ENCODE data around the gene MTRF1L. TPM values are rescaled to one million over a fixed set of nuclear protein-coding genes. Genes with fewer than 3 reads are reported as not detected.
"Not testable (repeated sequence)": the region's sequence is repeated elsewhere in the genome, so short reads cannot be mapped to it uniquely, and the experiment has no call there.

Gene MTRF1L
- total and polyA plus RNA-seq, 3 experiments from 2014 or later, result 8.2 to 17.4 (median 15.3) TPM

- CTCF ChIA-PET, result no interaction called here
- no peak for DNase-seq
- Mint-ChIP-seq H3K4me3 (no peak overlapping the region), H3K4me1 (no peaks in the 10 kb centered on the region), H3K27ac (no peak overlapping the region), H3K36me3 (peaks cover 0 to 1% (median 0%) of the 10 kb centered on the region in 3 donors), H3K9me3 (no peaks in the 10 kb centered on the region), H3K27me3 (peaks cover 14 to 54% of the 10 kb centered on the region in 2 donors)
- POLR2A ChIA-PET, result no interaction called here
- Histone ChIP-seq H3K36me3 (ENCODE audit: insufficient read depth, low read length) (no peaks in the 10 kb centered on the region), H3K4me3 (ENCODE audit: low read length) (no peak overlapping the region), H3K4me1 (ENCODE audit: insufficient read depth, low read length) (no peaks in the 10 kb centered on the region), H3K27ac (ENCODE audit: low read depth, low read length) (no peak overlapping the region), H3K27me3 (ENCODE audit: insufficient read depth, low read length, poor library complexity, severe bottlenecking) (no peaks in the 10 kb centered on the region), H3K9me3 (ENCODE audit: low read length) (no peaks in the 10 kb centered on the region)
Observed at GRCh38 chr6:153018355-153018754, 15.8 kb upstream of the MTRF1L start.

DNA sequence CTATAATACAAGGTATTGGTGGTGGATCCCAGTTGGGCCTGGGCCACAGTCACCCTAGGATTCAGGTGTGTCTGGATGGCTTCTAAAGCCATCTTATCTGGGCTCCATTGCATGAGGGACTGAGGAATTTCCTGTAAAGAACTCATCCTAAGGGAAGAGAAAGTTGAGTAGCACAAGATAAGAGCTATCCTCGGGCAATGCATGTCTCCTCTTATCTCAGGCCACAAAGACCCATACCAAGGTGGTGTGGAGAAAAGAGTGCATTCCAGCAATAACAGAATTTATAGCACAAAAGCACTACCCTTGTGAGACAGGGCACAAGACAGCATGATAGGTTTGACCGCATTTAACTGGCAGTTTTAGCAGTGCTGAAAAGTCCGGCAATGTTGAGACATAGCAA, 14.3 kb upstream of the MTRF1L start:
- DNase-seq, result no peak
- H3K4me1 Mint-ChIP-seq, result no peaks in the 10 kb centered on the region
- peaks cover 15 to 57% of the 10 kb centered on the region in 2 donors for H3K27me3 Mint-ChIP-seq
- Histone ChIP-seq H3K27ac (ENCODE audit: low read depth, low read length) (no peak overlapping the region), H3K27me3 (ENCODE audit: insufficient read depth, low read length, poor library complexity, severe bottlenecking) (peaks cover 3% of the 10 kb centered on the region), H3K36me3 (ENCODE audit: insufficient read depth, low read length) (no peaks in the 10 kb centered on the region), H3K4me3 (ENCODE audit: low read length) (no peak overlapping the region), H3K9me3 (ENCODE audit: low read length) (no peaks in the 10 kb centered on the region), H3K4me1 (ENCODE audit: insufficient read depth, low read length) (no peaks in the 10 kb centered on the region)
- H3K36me3 Mint-ChIP-seq, result peaks cover 0 to 1% (median 0%) of the 10 kb centered on the region in 3 donors
- CTCF ChIA-PET, result no interaction called here
- H3K9me3 Mint-ChIP-seq, result no peaks in the 10 kb centered on the region
- H3K4me3 Mint-ChIP-seq, result no peak overlapping the region
- POLR2A ChIA-PET, result no interaction called here
- no peak overlapping the region for H3K27ac Mint-ChIP-seq

DNA sequence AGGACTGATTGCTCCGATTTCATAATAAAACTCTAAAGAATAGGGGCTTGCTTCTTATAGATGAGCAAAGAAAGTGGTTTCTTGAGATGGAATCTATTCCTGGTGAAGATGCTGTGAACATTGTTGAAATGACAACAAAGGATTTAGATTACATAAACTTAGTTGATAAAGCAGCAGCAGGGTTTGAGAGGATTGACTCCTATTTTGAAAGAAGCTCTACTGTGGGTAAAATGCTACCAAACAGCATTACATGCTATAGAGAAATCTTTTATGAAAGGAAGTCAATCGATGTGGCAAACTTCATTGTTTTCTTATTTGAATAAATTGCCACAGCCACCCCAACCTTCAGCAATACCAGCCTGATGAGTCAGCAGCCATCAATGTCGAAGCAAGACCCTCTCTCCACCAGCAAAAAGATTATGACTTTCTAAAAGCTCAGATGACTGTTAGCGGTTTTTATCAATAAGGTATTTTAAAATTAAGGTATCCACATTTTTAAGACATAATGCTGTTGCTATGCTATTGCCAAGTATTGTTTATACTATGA, 12.7 kb upstream of the MTRF1L start:
- H3K9me3 Mint-ChIP-seq, result no peaks in the 10 kb centered on the region
- no peaks in the 10 kb centered on the region for H3K36me3 ChIP-seq (ENCODE audit: insufficient read depth, low read length)
- no peak overlapping the region for H3K4me3 Mint-ChIP-seq
- no peak overlapping the region for H3K27ac Mint-ChIP-seq
- no peak overlapping the region for H3K4me3 ChIP-seq (ENCODE audit: low read length)
- POLR2A ChIA-PET, result no interaction called here
- H3K4me1 Mint-ChIP-seq, result no peaks in the 10 kb centered on the region
- no peaks in the 10 kb centered on the region for H3K4me1 ChIP-seq (ENCODE audit: insufficient read depth, low read length)
- peaks cover 0 to 1% (median 0%) of the 10 kb centered on the region in 3 donors for H3K36me3 Mint-ChIP-seq
- H3K27me3 Mint-ChIP-seq, result peaks cover 15 to 50% of the 10 kb centered on the region in 2 donors
- H3K27me3 ChIP-seq (ENCODE audit: insufficient read depth, low read length, poor library complexity, severe bottlenecking), result peaks cover 3% of the 10 kb centered on the region
- H3K27ac ChIP-seq (ENCODE audit: low read depth, low read length), result no peak overlapping the region
- no peak for DNase-seq
- CTCF ChIA-PET, result no interaction called here
- H3K9me3 ChIP-seq (ENCODE audit: low read length), result no peaks in the 10 kb centered on the region

- H3K27ac ChIP-seq (ENCODE audit: low read depth, low read length), result no peak overlapping the region
- H3K27ac Mint-ChIP-seq, result peak overlapping the region in 1 of 8 donors; percentile 18
- ChIA-PET CTCF (no interaction called here), POLR2A (no interaction called here)
- no peaks in the 10 kb centered on the region for H3K36me3 ChIP-seq (ENCODE audit: insufficient read depth, low read length)
- peaks cover 11 to 37% of the 10 kb centered on the region in 2 donors for H3K27me3 Mint-ChIP-seq
- no peaks in the 10 kb centered on the region for H3K4me1 ChIP-seq (ENCODE audit: insufficient read depth, low read length)
- H3K9me3 Mint-ChIP-seq, result no peaks in the 10 kb centered on the region
- H3K4me3 ChIP-seq (ENCODE audit: low read length), result no peak overlapping the region
- peaks cover 3% of the 10 kb centered on the region for H3K27me3 ChIP-seq (ENCODE audit: insufficient read depth, low read length, poor library complexity, severe bottlenecking)
- no peaks in the 10 kb centered on the region for H3K4me1 Mint-ChIP-seq
- no peak overlapping the region for H3K4me3 Mint-ChIP-seq
- no peaks in the 10 kb centered on the region for H3K9me3 ChIP-seq (ENCODE audit: low read length)
- peaks cover 0 to 1% (median 0%) of the 10 kb centered on the region in 3 donors for H3K36me3 Mint-ChIP-seq
- no peak for DNase-seq
Observed at GRCh38 chr6:153013438-153013837, 10.9 kb upstream of the MTRF1L start.

DNA sequence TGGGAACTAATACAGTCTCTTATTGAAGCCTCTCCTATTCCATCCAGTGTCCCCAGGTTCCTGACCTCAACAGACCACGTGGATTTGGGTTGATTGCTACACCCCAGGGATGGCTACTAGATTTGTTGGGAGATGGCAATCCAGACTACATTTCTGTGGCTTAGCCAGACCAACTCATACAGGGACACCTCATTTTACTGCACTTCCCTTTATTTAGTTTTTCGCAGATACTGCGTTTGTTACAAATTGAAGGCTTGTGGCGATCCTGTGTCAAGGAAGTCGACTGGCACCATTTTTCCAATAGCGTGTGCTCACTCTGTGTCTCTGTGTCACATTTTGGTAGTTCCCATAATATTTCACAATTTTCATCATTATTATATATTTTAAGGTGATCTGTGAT, 10.3 kb upstream of the MTRF1L start:
- no peak for DNase-seq
- H3K27ac ChIP-seq (ENCODE audit: low read depth, low read length), result no peak overlapping the region
- Mint-ChIP-seq H3K4me3 (no peak overlapping the region), H3K27me3 (peaks cover 11 to 31% of the 10 kb centered on the region in 2 donors), H3K9me3 (no peaks in the 10 kb centered on the region), H3K27ac (no peak overlapping the region), H3K4me1 (no peaks in the 10 kb centered on the region), H3K36me3 (no peaks in the 10 kb centered on the region)
- no peaks in the 10 kb centered on the region for H3K9me3 ChIP-seq (ENCODE audit: low read length)
- POLR2A ChIA-PET, result no interaction called here
- no peaks in the 10 kb centered on the region for H3K4me1 ChIP-seq (ENCODE audit: insufficient read depth, low read length)
- no peaks in the 10 kb centered on the region for H3K36me3 ChIP-seq (ENCODE audit: insufficient read depth, low read length)
- H3K27me3 ChIP-seq (ENCODE audit: insufficient read depth, low read length, poor library complexity, severe bottlenecking), result peaks cover 3% of the 10 kb centered on the region
- CTCF ChIA-PET, result no interaction called here
- H3K4me3 ChIP-seq (ENCODE audit: low read length), result no peak overlapping the region

DNA sequence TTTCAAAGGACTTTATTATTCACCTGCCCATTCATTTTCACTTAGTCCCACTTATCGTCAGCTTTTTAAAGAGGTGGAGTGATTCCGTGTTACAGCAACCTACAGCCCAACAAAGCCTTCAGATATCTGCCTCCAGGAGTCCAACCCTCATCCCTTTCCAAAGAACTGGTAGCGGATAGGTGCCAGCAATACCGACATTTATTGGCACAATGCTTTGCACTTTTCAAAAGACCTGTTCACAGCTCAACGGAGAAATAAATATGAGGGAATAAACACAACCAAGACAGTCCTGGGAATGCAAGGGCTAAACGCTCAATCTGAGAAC, 819 bp upstream of the MTRF1L start:
- CTCF ChIA-PET, result interaction anchor here (1.0 kb wide), 1 partner anchor 18 kb away, joined by 4 read pairs; no protein-coding TSS in a partner anchor
- POLR2A ChIA-PET, result no interaction called here
- H3K27ac ChIP-seq (ENCODE audit: low read depth, low read length), result peak overlapping the region; percentile 73

GRCh38 chr6:153001767-153002612, 519 bp downstream of the MTRF1L start:
- no peaks in the 10 kb centered on the region for H3K36me3 ChIP-seq (ENCODE audit: insufficient read depth, low read length)
- ChIA-PET POLR2A (interaction anchor here (1.5 kb wide), 1 partner anchor 19 kb away, joined by 6 read pairs; the partner anchor contains the start of gene FBXO5), CTCF (no interaction called here)
- H3K27ac Mint-ChIP-seq, result peak overlapping the region; percentile 62 to 93 (median 88)
- H3K4me1 ChIP-seq (ENCODE audit: insufficient read depth, low read length), result peaks cover 34% of the 10 kb centered on the region
- peaks cover 5 to 32% (median 11%) of the 10 kb centered on the region in 3 donors for H3K36me3 Mint-ChIP-seq
- DNase-seq, result peak in 1 of 5 donors; percentile 0
- H3K4me3 Mint-ChIP-seq, result peak overlapping the region; percentile 95 to 99 (median 98)
- no peaks in the 10 kb centered on the region for H3K9me3 ChIP-seq (ENCODE audit: low read length)
- H3K9me3 Mint-ChIP-seq, result no peaks in the 10 kb centered on the region
- H3K4me3 ChIP-seq (ENCODE audit: low read length), result peak overlapping the region; percentile 79
- no peaks in the 10 kb centered on the region for H3K27me3 ChIP-seq (ENCODE audit: insufficient read depth, low read length, poor library complexity, severe bottlenecking)
- peak overlapping the region; percentile 73 for H3K27ac ChIP-seq (ENCODE audit: low read depth, low read length)
- peaks cover 46 to 66% (median 60%) of the 10 kb centered on the region in 3 donors for H3K4me1 Mint-ChIP-seq
- no peaks in the 10 kb centered on the region for H3K27me3 Mint-ChIP-seq

More for the DNA sequence above, 819 bp upstream of the MTRF1L start:
- Mint-ChIP-seq H3K36me3 (peaks cover 5 to 23% (median 6%) of the 10 kb centered on the region in 3 donors), H3K27me3 (no peaks in the 10 kb centered on the region), H3K9me3 (no peaks in the 10 kb centered on the region), H3K4me3 (peak overlapping the region; percentile 95 to 99 (median 98)), H3K4me1 (peaks cover 40 to 56% (median 54%) of the 10 kb centered on the region in 3 donors), H3K27ac (peak overlapping the region; percentile 85 to 98 (median 95))
- no peak for DNase-seq
- Histone ChIP-seq H3K27me3 (ENCODE audit: insufficient read depth, low read length, poor library complexity, severe bottlenecking) (no peaks in the 10 kb centered on the region), H3K36me3 (ENCODE audit: insufficient read depth, low read length) (no peaks in the 10 kb centered on the region), H3K9me3 (ENCODE audit: low read length) (no peaks in the 10 kb centered on the region), H3K4me3 (ENCODE audit: low read length) (peak overlapping the region; percentile 79), H3K4me1 (ENCODE audit: insufficient read depth, low read length) (peaks cover 34% of the 10 kb centered on the region)

DNA sequence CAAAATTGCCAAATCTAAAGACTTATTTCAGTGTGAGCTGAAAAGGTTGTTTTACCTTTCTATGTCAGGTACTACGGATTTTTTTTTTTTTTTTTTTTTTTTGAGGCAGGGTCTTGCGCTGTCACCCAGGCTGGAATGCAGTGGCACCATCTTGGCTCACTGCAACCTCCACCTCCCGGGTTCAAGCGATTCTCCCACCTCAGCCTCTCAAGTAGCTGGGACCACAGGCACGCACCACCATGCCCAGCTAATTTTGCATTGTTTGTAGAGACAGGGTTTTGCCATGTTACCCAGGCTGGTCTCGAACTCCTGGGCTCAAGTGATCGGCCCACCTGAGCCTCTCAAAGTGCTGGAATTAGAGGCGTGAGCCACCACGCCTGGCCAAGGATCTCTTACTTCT, 1.7 kb downstream of the MTRF1L start:
- H3K27me3 ChIP-seq (ENCODE audit: insufficient read depth, low read length, poor library complexity, severe bottlenecking); H3K9me3 ChIP-seq (ENCODE audit: low read length); H3K36me3 ChIP-seq (ENCODE audit: insufficient read depth, low read length); H3K27me3 Mint-ChIP-seq; DNase-seq; H3K9me3 Mint-ChIP-seq; H3K27ac ChIP-seq (ENCODE audit: low read depth, low read length): not testable (repeated sequence)
- H3K27ac Mint-ChIP-seq, result peak overlapping the region in 4 of 8 donors; percentile 71 to 93 (median 90)
- H3K36me3 Mint-ChIP-seq, result peaks cover 5 to 42% (median 13%) of the 10 kb centered on the region in 3 donors
- H3K4me1 Mint-ChIP-seq, result peaks cover 57 to 78% (median 72%) of the 10 kb centered on the region in 3 donors
- peak overlapping the region; percentile 55 to 99 (median 98) for H3K4me3 Mint-ChIP-seq
- ChIA-PET POLR2A (interaction anchor here (1.5 kb wide), 1 partner anchor 18 kb away, joined by 6 read pairs; the partner anchor contains the start of gene FBXO5), CTCF (interaction anchor here (0.7 to 1.4 kb wide), 3 partner anchors 9 to 1548 kb away, joined by 3 to 7 read pairs (median 3); partner anchors contain the start of gene FBXO5)
- Histone ChIP-seq H3K4me1 (ENCODE audit: insufficient read depth, low read length) (peaks cover 34% of the 10 kb centered on the region), H3K4me3 (ENCODE audit: low read length) (peak overlapping the region; percentile 5)

Data from CD8-positive, alpha-beta memory T cell (primary cell).